Measurements from ENCODE around the gene TIGD6. TPM values are rescaled to one million over a fixed set of nuclear protein-coding genes. Genes with fewer than 3 reads are reported as not detected.

The TIGD6 gene
- total and polyA plus RNA-seq, 2 experiments from 2014 or later, result 1.4 to 2.1 TPM

GRCh38 chr5:150024346-150024984 is 24.0 kb upstream of the TIGD6 start:
- peaks cover 4% of the 10 kb centered on the region for H3K27me3 Mint-ChIP-seq (ENCODE audit: insufficient read depth, low read depth, poor library complexity)
- Histone ChIP-seq H3K4me3 (no peak overlapping the region), H3K4me2 (no peak overlapping the region), H3K27me3 (ENCODE audit: insufficient read depth) (no peaks in the 10 kb centered on the region), H3F3A (replicated peaks; ENCODE audit: low read depth) (0 out of 2 replicates have a peak, but pooled peaks cover 2% of the 10 kb centered on the region), H3K36me3 (ENCODE audit: insufficient read depth) (peaks cover 38% of the 10 kb centered on the region), H2AFZ (no peak overlapping the region), H3K79me2 (replicated peaks; ENCODE audit: insufficient read depth) (no peaks in the 10 kb centered on the region; the same call in 1 of the 2 replicates), H3K27ac (ENCODE audit: low read depth) (no peak overlapping the region), H3K9me2 (ENCODE audit: insufficient read depth) (no peaks in the 10 kb centered on the region), H3K4me1 (ENCODE audit: insufficient read depth) (no peaks in the 10 kb centered on the region; the same call in 1 of the 2 replicates), H4K20me1 (replicated peaks; ENCODE audit: insufficient read depth) (no peaks in the 10 kb centered on the region; the same call in none of the 2 replicates)
- H3K36me3 Mint-ChIP-seq (ENCODE audit: low read depth), result peaks cover 61% of the 10 kb centered on the region
- H3K27ac Mint-ChIP-seq, result no peak overlapping the region
- DNase-seq (ENCODE audit: low spot score) (no peak), ATAC-seq (no peak)
- no peak overlapping the region for H3K4me3 Mint-ChIP-seq
- no peaks in the 10 kb centered on the region for H3K9me3 Mint-ChIP-seq
- TF ChIP-seq REST (IDR thresholded peaks at IDR 0.05; ENCODE audit: unreplicated experiment) (no peak), ZNF114 (CRISPR knock-in tag; IDR thresholded peaks at IDR 0.05) (no peak), ETS1 (IDR thresholded peaks at IDR 0.05) (no peak), EZH2 (IDR thresholded peaks at IDR 0.05; ENCODE audit: low read depth, unreplicated experiment) (no peak), EZH2phosphoT487 (IDR thresholded peaks at IDR 0.05; ENCODE audit: unreplicated experiment) (no peak), ZNF462 (CRISPR knock-in tag; IDR thresholded peaks at IDR 0.05) (no peak), CTCF (conservative IDR thresholded peaks at IDR 0.05; ENCODE audit: low read depth in 2 of 2) (no peak), POLR2AphosphoS5 (IDR thresholded peaks at IDR 0.05; ENCODE audit: low read depth) (no peak), ZNF331 (CRISPR knock-in tag; IDR thresholded peaks at IDR 0.05; ENCODE audit: low read depth) (no peak), CREB1 (CRISPR knock-in tag; IDR thresholded peaks at IDR 0.05; ENCODE audit: low read depth) (no peak), JUNB (IDR thresholded peaks at IDR 0.05; ENCODE audit: unreplicated experiment) (no peak), NANOG (IDR thresholded peaks at IDR 0.05; ENCODE audit: borderline replicate concordance) (no peak), STAT1 (IDR thresholded peaks at IDR 0.05; ENCODE audit: unreplicated experiment) (no peak)
- H3K4me1 Mint-ChIP-seq, result peaks cover 25% of the 10 kb centered on the region

Measured in GM23338 (cell line).